Retinal pigment epithelial cell (primary cell): ENCODE data around the gene DDX1.

Experiments
- DNase-seq: peaks from one replicate; pipeline ENCODE4 v3.0.0-alpha.2; 2010; ENCODE audit warnings: low read depth
- H3K4me3 ChIP-seq: 2 replicates; pipeline ENCODE4 v1.5.1; 2011; ENCODE audit warnings: mild to moderate bottlenecking, low read length, control low read depth, moderate library complexity
- CTCF ChIP-seq: conservative IDR thresholded peaks from 2 replicates; pipeline ENCODE4 v1.5.1; 2011; ENCODE audit warnings: low read depth, low read length, control low read depth, inconsistent platforms

The DDX1 gene

DNA sequence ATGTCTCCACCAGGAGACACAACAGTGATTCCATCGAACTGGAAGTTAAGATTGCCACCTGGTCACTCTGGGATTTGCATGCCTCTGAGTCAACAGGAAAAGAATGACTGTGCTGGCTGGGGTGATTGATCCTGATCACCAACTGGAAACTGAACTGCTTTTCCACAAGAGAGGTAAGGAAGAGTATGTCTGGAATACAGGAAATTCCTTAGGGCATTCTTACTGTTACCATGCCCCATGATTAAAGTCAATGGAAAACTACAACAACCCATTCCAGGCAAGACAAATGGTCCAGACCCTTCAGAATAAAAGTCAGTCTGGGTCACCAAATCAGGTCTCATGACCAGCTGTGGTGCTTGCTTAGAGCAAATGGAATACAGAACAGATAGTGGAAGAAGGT lies 12.0 kb upstream of the DDX1 start:
- no peak for TF ChIP-seq CTCF
- no peak for DNase-seq
- no peak overlapping the region for H3K4me3 ChIP-seq

- no peak for TF ChIP-seq CTCF
- no peak for DNase-seq
- H3K4me3 ChIP-seq = no peak overlapping the region
These were observed 11.2 kb upstream of the DDX1 start for GRCh38 chr2:15580451-15580850.

DNA sequence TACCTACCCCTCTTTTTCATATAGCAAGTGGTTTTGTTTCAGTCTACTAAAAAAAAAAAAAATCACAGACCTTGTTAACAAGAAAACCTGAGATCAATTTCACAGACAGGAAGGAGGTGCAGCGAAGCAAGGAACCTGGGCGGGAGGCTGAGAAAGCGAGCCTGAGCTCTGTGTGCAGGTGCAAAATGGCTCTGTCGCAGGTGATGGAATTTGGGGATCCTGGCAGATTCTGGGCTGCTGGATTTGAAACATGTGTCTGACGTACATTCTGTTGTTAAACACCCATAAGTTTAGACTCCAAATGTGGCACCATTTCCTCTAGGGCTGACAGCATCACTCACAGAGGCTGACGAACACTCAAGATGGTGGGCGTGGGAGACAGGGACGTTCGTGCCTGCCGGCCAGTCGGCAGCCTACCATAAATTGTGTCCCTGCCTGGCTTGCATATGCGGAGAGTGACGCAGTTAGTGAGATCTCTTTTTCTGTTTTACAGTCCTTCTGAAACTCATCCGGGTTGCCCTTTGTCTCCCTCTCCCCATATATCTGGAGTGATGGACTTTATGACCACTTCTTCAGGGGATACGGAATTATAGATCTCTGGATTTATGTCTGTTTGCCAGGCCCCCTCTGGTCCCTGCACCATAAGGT lies 8.8 kb upstream of the DDX1 start:
- no peak for DNase-seq
- no peak for TF ChIP-seq CTCF
- H3K4me3 ChIP-seq = no peak overlapping the region

DNA sequence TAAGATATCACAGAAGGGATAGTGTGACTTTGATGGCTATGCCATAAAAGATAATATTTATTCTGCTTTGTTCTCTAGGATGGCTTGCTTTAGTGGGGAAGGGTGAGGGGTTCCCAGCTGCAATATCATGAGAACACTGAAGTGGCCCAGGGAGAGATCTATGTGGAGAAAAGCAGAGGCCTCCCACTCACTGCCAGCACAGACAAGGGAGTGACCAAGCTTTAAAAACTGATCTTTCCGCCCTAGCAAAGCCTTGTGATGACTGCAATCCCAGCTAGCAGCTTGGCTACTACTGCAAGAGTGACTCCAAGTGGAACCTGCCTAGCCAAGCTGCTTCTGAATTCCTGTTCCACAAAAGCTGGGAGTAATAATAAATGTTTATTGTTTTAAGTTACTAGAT lies 7.8 kb upstream of the DDX1 start:
- TF ChIP-seq CTCF = no peak
- no peak for DNase-seq
- H3K4me3 ChIP-seq = no peak overlapping the region

DNA sequence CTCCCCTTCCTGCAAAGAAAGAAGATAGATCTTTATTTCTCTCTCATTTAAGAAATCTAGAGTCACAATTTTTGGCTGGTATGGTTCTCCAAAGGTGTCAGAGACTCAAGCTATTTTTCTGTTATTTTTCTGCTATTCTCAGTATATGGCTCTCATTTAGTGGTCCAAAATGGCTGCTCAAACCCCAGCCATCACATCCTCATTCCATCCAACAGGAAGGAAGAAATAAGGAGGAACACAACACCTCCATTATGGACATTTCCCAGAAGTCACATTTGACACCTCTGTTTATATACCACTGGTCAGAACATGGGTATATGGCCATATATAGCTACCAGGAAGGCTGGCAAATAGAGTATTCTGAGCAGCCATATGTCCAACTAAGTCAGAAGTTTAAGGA lies 7.4 kb upstream of the DDX1 start:
- DNase-seq = no peak
- TF ChIP-seq CTCF = no peak
- H3K4me3 ChIP-seq = no peak overlapping the region

DNA sequence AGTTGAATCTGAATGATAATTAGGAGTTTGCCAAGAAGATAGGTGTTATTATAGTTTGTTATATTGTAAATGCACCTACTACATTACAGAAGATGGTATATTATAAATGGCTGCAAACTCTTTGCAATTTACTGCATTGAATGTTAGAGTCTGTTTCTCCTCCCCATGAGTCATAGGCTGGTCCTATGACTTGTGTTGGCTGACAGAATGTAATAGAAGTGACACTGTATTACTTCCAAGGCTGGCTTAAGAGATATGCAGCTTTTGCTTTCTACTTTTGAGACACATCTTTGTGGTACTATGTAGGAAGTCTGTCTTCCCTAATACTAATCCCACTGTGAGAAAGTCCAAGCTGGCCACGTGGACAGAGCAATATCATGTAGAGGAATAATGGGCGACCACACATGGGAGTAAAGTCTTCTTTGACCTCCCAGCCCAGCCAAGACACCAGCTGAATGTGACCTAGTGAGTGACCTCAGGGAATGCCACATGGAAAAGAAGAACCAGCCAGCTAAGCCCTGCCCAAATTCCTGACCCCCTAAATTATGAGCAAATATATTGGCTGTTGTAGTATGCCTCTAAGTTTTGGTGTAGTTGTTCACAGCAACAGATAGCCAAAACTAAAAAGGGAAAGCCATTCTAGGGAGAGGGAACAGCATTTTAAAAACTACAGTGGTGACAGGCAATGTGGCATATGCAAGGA lies 6.8 kb upstream of the DDX1 start:
- DNase-seq = no peak
- H3K4me3 ChIP-seq = no peak overlapping the region
- no peak for TF ChIP-seq CTCF

GRCh38 chr2:15588329-15588919 lies 3.2 kb upstream of the DDX1 start:
- no peak for DNase-seq
- no peak overlapping the region for H3K4me3 ChIP-seq
- peak; percentile 81 for TF ChIP-seq CTCF
